OCI-LY1 (cell line): ENCODE results near the gene RABL2B.
"Not testable (repeated sequence)": the region's sequence is repeated elsewhere in the genome, so short reads cannot be mapped to it uniquely, and the experiment has no call there.

Experiments used
- EZH2 ChIP-seq: fragments of 200-600 bp; sonication (generic), shearing (Covaris generic); IDR thresholded peaks from 2 replicates; pipeline ENCODE4 v1.8.0; 2017; ENCODE audit warnings: borderline replicate concordance, mixed run types, mild to moderate bottlenecking, antibody characterized with exemption, low read length, moderate library complexity, mixed read lengths
- TF ChIP-seq, protein P1 (sequence below): fragments of 200-600 bp; sonication (generic), shearing (Covaris generic); IDR thresholded peaks from 2 replicates; pipeline ENCODE4 v1.5.1; 2017; ENCODE audit warnings: mild to moderate bottlenecking, antibody characterized with exemption, low read length, moderate library complexity, mixed read lengths

DNA sequence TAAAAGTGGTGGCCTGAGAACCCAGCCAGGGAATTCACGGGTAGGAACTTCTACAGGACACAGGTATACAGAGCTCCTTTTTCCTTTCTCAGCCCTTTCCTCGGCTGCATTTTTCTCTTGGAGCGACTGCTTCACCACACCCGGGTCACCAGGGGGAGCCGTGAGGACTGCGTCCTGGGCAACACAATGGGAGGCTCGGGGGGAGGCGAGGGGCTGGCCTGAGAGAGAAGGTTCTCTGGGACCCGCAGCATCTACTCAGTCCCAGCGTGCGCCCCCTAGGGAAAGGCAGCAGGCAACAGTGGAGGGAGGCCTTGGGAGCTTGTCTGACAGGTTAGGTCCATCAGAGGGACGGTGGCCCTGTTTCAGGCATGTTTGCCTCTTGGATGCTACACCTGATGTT, 8.3 kb downstream of the RABL2B start:
- TF ChIP-seq, protein P1, sequence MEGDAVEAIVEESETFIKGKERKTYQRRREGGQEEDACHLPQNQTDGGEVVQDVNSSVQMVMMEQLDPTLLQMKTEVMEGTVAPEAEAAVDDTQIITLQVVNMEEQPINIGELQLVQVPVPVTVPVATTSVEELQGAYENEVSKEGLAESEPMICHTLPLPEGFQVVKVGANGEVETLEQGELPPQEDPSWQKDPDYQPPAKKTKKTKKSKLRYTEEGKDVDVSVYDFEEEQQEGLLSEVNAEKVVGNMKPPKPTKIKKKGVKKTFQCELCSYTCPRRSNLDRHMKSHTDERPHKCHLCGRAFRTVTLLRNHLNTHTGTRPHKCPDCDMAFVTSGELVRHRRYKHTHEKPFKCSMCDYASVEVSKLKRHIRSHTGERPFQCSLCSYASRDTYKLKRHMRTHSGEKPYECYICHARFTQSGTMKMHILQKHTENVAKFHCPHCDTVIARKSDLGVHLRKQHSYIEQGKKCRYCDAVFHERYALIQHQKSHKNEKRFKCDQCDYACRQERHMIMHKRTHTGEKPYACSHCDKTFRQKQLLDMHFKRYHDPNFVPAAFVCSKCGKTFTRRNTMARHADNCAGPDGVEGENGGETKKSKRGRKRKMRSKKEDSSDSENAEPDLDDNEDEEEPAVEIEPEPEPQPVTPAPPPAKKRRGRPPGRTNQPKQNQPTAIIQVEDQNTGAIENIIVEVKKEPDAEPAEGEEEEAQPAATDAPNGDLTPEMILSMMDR = peak; percentile 64
- TF ChIP-seq EZH2 = not testable (repeated sequence)
